Measurements from ENCODE around the gene SEC61B.

SEC61B gene

DNA sequence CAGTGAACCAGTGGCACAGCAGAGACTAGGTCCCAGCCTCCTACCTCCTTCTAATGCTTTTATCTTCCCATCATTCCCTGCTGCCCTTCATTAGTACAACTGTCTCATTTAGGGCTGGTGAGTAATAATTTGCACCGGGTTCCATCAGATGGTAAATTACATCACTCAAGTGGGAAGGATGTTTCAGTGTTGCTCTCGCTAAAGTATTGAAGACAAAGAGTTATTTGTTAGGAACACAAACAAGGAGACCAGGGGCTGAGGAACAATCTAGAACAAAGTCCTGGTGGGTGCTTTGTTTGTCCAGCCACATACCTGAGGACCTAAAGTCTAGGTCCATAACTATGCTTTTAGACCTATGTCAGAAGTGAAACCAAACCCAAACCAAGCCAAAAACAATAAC lies 52.4 kb downstream of the SEC61B start:
- no peak for TF ChIP-seq ZFX (IDR thresholded peaks at IDR 0.05; ENCODE audit: borderline replicate concordance)
- TF ChIP-seq, protein P1, sequence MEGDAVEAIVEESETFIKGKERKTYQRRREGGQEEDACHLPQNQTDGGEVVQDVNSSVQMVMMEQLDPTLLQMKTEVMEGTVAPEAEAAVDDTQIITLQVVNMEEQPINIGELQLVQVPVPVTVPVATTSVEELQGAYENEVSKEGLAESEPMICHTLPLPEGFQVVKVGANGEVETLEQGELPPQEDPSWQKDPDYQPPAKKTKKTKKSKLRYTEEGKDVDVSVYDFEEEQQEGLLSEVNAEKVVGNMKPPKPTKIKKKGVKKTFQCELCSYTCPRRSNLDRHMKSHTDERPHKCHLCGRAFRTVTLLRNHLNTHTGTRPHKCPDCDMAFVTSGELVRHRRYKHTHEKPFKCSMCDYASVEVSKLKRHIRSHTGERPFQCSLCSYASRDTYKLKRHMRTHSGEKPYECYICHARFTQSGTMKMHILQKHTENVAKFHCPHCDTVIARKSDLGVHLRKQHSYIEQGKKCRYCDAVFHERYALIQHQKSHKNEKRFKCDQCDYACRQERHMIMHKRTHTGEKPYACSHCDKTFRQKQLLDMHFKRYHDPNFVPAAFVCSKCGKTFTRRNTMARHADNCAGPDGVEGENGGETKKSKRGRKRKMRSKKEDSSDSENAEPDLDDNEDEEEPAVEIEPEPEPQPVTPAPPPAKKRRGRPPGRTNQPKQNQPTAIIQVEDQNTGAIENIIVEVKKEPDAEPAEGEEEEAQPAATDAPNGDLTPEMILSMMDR (IDR thresholded peaks at IDR 0.05): no peak
- no peak overlapping the region for H3K27ac ChIP-seq

Data from 22Rv1 (cell line).